Hepatocyte (in vitro differentiated cells): ENCODE results near the gene ADGRG6. TPM values are rescaled to one million over a fixed set of nuclear protein-coding genes. Genes with fewer than 3 reads are reported as not detected.
"Not testable (repeated sequence)": the region's sequence is repeated elsewhere in the genome, so short reads cannot be mapped to it uniquely, and the experiment has no call there.

ENCODE experiments used
- DNase-seq: peaks from one replicate; pipeline ENCODE4 v3.0.0-alpha.2; 2016; ENCODE audit warnings: low spot score
- H2AFZ ChIP-seq: fragments of 200-600 bp; sonication (generic); 2 replicates; pipeline ENCODE4 v1.6.0; 2016; ENCODE audit warnings: antibody characterized with exemption, mild to moderate bottlenecking
- H3K27ac ChIP-seq: fragments of 200-600 bp; sonication (generic); 2 replicates; pipeline ENCODE4 v1.5.1; 2016; ENCODE audit warnings: mild to moderate bottlenecking
- H3K27me3 ChIP-seq: fragments of 200-600 bp; sonication (generic); 2 replicates; pipeline ENCODE4 v1.6.1; 2016
- H3K36me3 ChIP-seq: fragments of 200-600 bp; sonication (generic); replicated peaks from 2 replicates; pipeline ENCODE4 v1.5.1; 2016; ENCODE audit warnings: low read depth; ENCODE audit not compliant: insufficient read depth
- H3K4me1 ChIP-seq: fragments of 200-600 bp; sonication (generic); 2 replicates; pipeline ENCODE4 v1.5.1; 2016; ENCODE audit warnings: mild to moderate bottlenecking, moderate library complexity; ENCODE audit not compliant: insufficient read depth
- H3K4me2 ChIP-seq: fragments of 200-600 bp; sonication (generic); 2 replicates; pipeline ENCODE4 v1.6.0; 2016
- H3K4me3 ChIP-seq: fragments of 200-600 bp; sonication (generic); 2 replicates; pipeline ENCODE4 v1.5.1; 2016; ENCODE audit warnings: mild to moderate bottlenecking
- H3K79me2 ChIP-seq: fragments of 200-600 bp; sonication (generic); 2 replicates; pipeline ENCODE4 v1.6.0; 2017; ENCODE audit warnings: mild to moderate bottlenecking
- H3K9me2 ChIP-seq: fragments of 200-600 bp; sonication (generic); replicated peaks from 2 replicates; pipeline ENCODE4 v1.6.0; 2017; ENCODE audit warnings: mild to moderate bottlenecking; ENCODE audit not compliant: insufficient read depth
- H3K9me3 ChIP-seq: fragments of 200-600 bp; sonication (generic); 2 replicates; pipeline ENCODE4 v1.5.1; 2016; ENCODE audit warnings: low read depth, mild to moderate bottlenecking
- H4K20me1 ChIP-seq: fragments of 200-600 bp; sonication (generic); 2 replicates; pipeline ENCODE4 v1.6.0; 2016; ENCODE audit warnings: mild to moderate bottlenecking; ENCODE audit not compliant: insufficient read depth, poor library complexity, severe bottlenecking
- EZH2 ChIP-seq: fragments of 200-600 bp; sonication (generic); IDR thresholded peaks from 2 replicates; pipeline ENCODE4 v1.6.1; 2016; ENCODE audit warnings: antibody characterized with exemption, mild to moderate bottlenecking, borderline replicate concordance
- EZH2phosphoT487 ChIP-seq: fragments of 200-600 bp; sonication (generic); IDR thresholded peaks from one replicate; pipeline ENCODE4 v1.6.1; 2018; ENCODE audit warnings: antibody characterized with exemption, mild to moderate bottlenecking, low read depth, moderate library complexity; ENCODE audit not compliant: unreplicated experiment, severe bottlenecking
- WGBS: methylation state at CpG from one replicate; pipeline ENCODE4 v1.1.6; 2016; ENCODE audit warnings: low lambda C conversion rate; ENCODE audit errors: missing lambda C conversion rate; 5-methylcytosine and 5-hydroxymethylcytosine counted together
- polyA plus RNA-seq: library from polyadenylated mRNA; unstranded; fragments of >200 nt; fragmentation: Nextera tagmentation; extraction: Ambion mirVana; gene quantifications from 2 replicates; pipeline ENCODE4 v1.2.1, GENCODE V29; 2016
- total RNA-seq: library from RNA; depleted of rRNA; stranded (reverse); fragments of >200 nt; gene quantifications from 2 replicates; pipeline ENCODE4 v1.2.3, GENCODE V29; 2014
- TF ChIP-seq, protein P1 (sequence below): fragments of 200-600 bp; sonication (generic); IDR thresholded peaks from 2 replicates; pipeline ENCODE4 v1.5.1; 2016; ENCODE audit warnings: antibody characterized with exemption, mild to moderate bottlenecking; ENCODE audit not compliant: poor library complexity

The ADGRG6 gene
- total and polyA plus RNA-seq, 2 experiments from 2014 or later = 13.9 to 92.0 TPM

DNA sequence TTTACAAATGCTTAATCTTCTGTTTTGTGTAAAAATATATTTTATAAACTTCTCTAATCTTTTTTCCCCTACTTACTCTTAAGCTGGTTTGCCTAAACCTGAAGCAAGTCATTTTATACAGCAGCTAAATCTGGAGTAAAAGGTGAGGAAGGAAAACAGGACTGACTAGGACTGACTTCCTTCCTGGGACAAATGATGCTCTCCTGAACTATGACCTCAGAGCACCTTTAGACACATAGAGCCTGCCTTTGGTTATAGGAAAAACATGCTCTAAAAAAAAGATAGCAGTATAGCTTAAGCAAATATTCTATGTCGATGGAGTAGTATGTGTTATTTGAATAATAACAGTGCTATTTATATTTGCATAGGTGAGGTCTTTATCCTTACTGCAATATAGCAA is 21.5 kb upstream of the ADGRG6 start:
- H3K36me3 ChIP-seq = no peaks in the 10 kb centered on the region
- no peaks in the 10 kb centered on the region for H3K9me2 ChIP-seq
- peak overlapping the region; percentile 68 for H3K27ac ChIP-seq
- no peaks in the 10 kb centered on the region for H3K9me3 ChIP-seq
- H3K4me2 ChIP-seq = no peak overlapping the region
- DNase-seq = no peak
- no peaks in the 10 kb centered on the region for H3K79me2 ChIP-seq
- TF ChIP-seq EZH2phosphoT487 (no peak), EZH2 (no peak)
- TF ChIP-seq, protein P1, sequence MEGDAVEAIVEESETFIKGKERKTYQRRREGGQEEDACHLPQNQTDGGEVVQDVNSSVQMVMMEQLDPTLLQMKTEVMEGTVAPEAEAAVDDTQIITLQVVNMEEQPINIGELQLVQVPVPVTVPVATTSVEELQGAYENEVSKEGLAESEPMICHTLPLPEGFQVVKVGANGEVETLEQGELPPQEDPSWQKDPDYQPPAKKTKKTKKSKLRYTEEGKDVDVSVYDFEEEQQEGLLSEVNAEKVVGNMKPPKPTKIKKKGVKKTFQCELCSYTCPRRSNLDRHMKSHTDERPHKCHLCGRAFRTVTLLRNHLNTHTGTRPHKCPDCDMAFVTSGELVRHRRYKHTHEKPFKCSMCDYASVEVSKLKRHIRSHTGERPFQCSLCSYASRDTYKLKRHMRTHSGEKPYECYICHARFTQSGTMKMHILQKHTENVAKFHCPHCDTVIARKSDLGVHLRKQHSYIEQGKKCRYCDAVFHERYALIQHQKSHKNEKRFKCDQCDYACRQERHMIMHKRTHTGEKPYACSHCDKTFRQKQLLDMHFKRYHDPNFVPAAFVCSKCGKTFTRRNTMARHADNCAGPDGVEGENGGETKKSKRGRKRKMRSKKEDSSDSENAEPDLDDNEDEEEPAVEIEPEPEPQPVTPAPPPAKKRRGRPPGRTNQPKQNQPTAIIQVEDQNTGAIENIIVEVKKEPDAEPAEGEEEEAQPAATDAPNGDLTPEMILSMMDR = no peak
- 68% methylated on average over 1 of the region's 1 CpG for WGBS
- no peak overlapping the region for H3K4me3 ChIP-seq
- H3K4me1 ChIP-seq = peaks cover 14% of the 10 kb centered on the region
- H3K27me3 ChIP-seq = no peaks in the 10 kb centered on the region
- no peaks in the 10 kb centered on the region for H4K20me1 ChIP-seq
- no peak overlapping the region for H2AFZ ChIP-seq

DNA sequence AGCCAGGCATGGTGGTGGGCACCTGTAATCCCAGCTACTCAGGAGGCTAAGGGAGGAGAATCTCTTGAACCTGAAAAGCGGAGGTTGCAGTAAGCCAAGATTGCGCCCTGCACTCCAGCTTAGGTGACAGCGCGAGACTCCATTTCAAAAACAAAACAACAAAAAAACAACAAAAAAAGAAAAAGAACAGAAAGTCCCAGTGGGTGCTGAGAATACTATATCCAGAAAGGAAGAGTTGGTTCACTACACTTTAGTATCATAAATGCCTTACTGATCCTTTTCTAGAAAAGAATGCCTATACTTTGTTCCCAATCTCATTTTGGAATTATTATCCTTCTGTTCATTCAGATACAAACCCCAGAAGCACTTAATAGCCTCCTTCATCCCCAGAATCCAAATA is 20.9 kb upstream of the ADGRG6 start:
- no peak for DNase-seq
- H4K20me1 ChIP-seq = no peaks in the 10 kb centered on the region
- TF ChIP-seq EZH2 (no peak), EZH2phosphoT487 (no peak)
- TF ChIP-seq, protein P1 = no peak
- no peak overlapping the region for H2AFZ ChIP-seq
- no peak overlapping the region for H3K4me3 ChIP-seq
- H3K27me3 ChIP-seq = no peaks in the 10 kb centered on the region
- 100% methylated on average over 4 of the region's 4 CpGs for WGBS
- no peaks in the 10 kb centered on the region for H3K36me3 ChIP-seq
- H3K79me2 ChIP-seq = no peaks in the 10 kb centered on the region
- H3K9me2 ChIP-seq = no peaks in the 10 kb centered on the region
- no peak overlapping the region for H3K27ac ChIP-seq
- H3K4me1 ChIP-seq = peaks cover 9% of the 10 kb centered on the region
- H3K4me2 ChIP-seq = no peak overlapping the region
- no peaks in the 10 kb centered on the region for H3K9me3 ChIP-seq

DNA sequence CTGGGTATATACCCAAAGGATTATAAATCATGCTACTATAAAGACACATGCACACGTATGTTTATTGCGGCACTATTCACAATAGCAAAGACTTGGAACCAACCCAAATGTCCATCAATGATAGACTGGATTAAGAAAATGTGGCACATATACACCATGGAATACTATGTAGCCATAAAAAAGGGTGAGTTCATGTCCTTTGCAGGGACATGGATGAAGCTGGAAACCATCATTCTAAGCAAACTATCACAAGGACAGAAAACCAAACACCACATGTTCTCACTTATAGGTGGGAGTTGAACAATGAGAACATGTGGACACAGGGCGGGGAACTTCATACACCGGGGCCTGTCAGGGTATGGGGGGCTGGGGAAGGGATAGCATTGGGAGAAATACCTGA is 18.7 kb upstream of the ADGRG6 start:
- 89% methylated on average over 4 of the region's 4 CpGs for WGBS
- DNase-seq, H2AFZ ChIP-seq, H3K9me3 ChIP-seq, H3K4me1 ChIP-seq, H3K4me3 ChIP-seq, H4K20me1 ChIP-seq, H3K79me2 ChIP-seq, H3K27ac ChIP-seq, H3K27me3 ChIP-seq, H3K4me2 ChIP-seq, H3K36me3 ChIP-seq, H3K9me2 ChIP-seq: not testable (repeated sequence)

DNA sequence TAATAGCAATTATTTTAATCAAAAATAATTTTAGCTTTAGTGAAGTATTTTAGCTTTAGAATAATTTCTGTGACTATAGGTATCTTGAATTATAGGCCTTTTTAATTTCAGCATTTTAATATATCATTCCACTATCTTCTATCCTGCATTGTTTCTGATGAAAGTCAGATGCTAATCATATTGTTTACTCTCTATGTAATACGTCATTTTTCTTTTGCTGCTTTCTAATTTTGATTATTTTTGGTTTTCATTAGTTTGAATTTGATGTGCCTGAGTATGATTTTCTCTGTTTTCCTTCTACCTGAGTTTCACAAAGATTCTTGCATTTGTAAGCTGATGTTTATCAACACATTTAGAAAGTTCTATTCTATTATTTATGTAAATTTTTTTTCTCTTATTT is 17.4 kb upstream of the ADGRG6 start:
- Histone ChIP-seq H4K20me1 (no peaks in the 10 kb centered on the region), H3K4me2 (no peak overlapping the region), H3K9me2 (no peaks in the 10 kb centered on the region), H2AFZ (no peak overlapping the region), H3K27me3 (no peaks in the 10 kb centered on the region), H3K79me2 (no peaks in the 10 kb centered on the region), H3K4me3 (no peak overlapping the region), H3K9me3 (no peaks in the 10 kb centered on the region), H3K36me3 (no peaks in the 10 kb centered on the region), H3K27ac (no peak overlapping the region), H3K4me1 (peaks cover 6% of the 10 kb centered on the region)
- 93% methylated on average over 1 of the region's 1 CpG for WGBS
- no peak for DNase-seq
- TF ChIP-seq, protein P1 = no peak
- TF ChIP-seq EZH2 = no peak
- no peak for TF ChIP-seq EZH2phosphoT487
